GM19099 (cell line): ENCODE results near the gene MAN2B1.
A peak's percentile ranks its signal among the peaks of the same experiment; 100 is the strongest.

ENCODE experiments used
- POLR2A ChIP-seq: IDR thresholded peaks from 3 replicates; pipeline ENCODE4 v1.6.1; 2011; ENCODE audit warnings: low read depth; ENCODE audit not compliant: insufficient read length; ENCODE audit errors: extremely low read depth

Gene MAN2B1

DNA sequence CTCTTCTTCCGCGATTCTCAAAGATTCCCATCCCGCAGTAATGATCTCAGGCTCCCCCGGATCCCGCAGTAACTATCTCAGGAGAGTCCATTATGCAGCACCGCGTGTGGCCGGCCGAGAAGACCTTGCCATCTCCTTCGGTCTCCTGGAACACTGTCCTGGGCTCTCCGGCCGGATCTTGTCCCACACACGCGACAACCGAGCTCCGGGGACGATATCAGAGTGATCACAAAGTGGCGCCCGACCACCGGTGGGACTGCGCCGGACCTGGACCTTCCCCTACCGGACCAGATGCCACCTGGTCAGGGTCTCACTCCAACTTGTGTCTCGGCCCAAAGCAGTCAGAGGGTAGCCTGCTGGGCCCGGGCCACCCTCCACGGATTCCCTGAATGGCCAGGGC is 24.0 kb downstream of the MAN2B1 start:
- TF ChIP-seq POLR2A, result no peak

GRCh38 chr19:12641456-12641855 is 25.1 kb downstream of the MAN2B1 start:
- TF ChIP-seq POLR2A, result no peak

- TF ChIP-seq POLR2A, result no peak
Observed at GRCh38 chr19:12639901-12640613, 26.5 kb downstream of the MAN2B1 start.

DNA sequence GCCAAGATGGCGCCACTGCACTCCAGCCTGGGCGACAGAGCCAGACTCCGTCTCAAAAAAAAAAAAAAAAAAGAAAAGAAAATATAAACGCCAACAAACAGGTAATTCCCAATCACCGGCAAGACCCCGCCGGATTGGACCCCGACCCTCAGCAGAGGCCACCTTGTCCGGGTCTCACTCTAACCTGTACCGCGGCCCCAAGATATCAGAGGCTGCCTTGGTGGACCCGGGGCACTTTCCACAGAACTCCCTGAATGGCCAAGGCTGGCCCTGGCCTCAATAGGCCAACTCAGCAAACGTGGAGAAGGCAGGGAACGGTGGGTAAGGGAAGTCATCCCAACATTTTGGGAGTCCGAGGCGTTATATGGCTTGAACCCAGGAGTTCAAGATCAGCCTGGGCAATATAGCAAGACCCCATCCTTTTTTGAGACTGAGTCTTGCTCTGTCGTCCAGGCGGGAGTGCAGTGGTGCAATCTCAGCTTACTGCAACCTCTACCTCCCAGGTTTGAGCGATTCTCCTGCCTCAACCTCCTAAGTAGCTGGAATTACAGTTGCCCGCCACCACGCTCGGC is 27.8 kb downstream of the MAN2B1 start:
- no peak for TF ChIP-seq POLR2A

GRCh38 chr19:12636631-12637030 is 29.9 kb downstream of the MAN2B1 start:
- TF ChIP-seq POLR2A, result no peak

GRCh38 chr19:12629215-12629614 is 37.3 kb downstream of the MAN2B1 start:
- TF ChIP-seq POLR2A, result no peak

- TF ChIP-seq POLR2A, result no peak
Observed at GRCh38 chr19:12628040-12629022, 38.2 kb downstream of the MAN2B1 start.

DNA sequence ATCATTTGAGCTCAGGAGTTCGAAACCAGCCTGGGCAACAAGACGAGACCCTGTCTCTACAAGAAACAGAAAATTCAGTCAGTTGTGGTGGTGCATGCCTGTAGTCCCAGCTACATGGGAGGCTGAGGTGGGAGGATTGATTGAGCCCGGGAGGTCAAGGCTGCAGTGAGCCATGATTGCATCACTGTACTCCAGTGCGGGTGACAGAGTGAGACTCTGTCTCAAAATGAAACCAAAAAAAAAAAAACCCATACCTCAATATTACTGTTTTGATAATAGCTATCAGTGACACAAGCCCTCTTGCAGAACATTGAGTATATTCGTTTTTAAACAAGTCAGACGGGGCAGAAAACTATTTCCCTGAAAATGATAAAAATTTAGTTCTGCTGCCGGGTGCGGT is 39.6 kb downstream of the MAN2B1 start:
- TF ChIP-seq POLR2A, result no peak

DNA sequence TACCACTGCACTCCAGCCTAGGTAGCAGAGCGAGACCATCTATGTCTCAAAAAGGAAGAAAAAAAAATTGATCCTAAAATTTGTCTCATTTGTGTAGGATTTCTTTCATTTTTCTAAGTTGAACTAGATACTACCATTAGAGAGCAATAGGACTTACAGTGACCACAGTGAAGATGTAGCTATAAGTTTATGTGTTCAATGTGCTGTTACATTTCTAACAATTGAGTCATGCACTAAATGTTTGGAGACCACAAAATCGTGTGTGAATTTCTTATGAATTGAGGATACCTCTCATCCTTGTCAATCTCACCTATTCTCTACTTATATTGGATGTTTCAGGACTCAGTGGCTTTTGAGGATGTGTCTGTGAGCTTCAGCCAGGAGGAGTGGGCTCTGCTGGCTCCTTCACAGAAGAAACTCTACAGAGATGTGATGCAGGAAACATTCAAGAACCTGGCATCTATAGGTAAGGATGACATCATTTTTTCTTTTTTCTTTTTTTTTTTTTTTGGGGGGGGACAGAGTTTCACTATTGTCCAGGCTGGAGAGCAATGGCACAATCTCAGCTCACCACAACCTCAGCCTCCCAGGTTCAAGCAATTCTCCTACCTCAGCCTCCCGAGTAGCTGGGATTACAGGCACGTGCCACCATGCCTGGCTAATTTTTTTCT is 43.0 kb downstream of the MAN2B1 start:
- no peak for TF ChIP-seq POLR2A

DNA sequence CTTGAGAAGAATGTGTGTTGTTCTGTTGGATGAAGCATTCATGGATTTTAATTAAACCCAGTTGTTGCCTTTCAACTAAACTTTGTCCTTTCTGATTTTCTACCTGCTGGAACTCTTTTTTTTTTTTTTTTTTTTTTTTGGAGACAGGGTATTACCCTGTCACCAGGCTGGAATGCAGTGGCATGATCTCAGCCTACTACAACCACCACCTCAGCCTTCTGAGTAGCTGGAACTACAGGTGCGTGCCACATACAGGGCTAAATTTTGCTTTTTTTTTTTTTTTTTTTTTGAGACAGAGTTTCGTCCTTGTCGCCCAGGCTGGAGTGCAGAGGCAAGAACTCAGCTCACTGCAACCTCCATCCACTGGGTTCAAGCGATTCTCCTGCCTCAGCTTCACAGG is 48.9 kb downstream of the MAN2B1 start:
- TF ChIP-seq POLR2A, result no peak

DNA sequence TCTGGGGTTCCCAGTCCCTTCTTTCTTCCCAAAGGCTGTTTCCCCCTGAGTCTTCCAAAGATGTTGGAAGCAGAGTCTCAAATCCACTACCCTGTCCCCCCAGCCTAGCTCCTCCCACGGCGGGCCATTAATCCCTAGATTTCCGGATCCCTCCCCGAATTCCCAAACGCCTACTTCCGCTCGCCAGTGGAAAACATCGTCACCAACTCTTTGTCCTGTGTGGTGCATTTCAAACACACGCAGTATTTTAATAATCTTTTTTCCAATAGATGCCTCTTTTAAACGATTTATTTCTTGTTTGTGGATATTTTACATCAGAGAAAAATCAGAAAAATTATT is 55.2 kb downstream of the MAN2B1 start:
- TF ChIP-seq POLR2A, result no peak

DNA sequence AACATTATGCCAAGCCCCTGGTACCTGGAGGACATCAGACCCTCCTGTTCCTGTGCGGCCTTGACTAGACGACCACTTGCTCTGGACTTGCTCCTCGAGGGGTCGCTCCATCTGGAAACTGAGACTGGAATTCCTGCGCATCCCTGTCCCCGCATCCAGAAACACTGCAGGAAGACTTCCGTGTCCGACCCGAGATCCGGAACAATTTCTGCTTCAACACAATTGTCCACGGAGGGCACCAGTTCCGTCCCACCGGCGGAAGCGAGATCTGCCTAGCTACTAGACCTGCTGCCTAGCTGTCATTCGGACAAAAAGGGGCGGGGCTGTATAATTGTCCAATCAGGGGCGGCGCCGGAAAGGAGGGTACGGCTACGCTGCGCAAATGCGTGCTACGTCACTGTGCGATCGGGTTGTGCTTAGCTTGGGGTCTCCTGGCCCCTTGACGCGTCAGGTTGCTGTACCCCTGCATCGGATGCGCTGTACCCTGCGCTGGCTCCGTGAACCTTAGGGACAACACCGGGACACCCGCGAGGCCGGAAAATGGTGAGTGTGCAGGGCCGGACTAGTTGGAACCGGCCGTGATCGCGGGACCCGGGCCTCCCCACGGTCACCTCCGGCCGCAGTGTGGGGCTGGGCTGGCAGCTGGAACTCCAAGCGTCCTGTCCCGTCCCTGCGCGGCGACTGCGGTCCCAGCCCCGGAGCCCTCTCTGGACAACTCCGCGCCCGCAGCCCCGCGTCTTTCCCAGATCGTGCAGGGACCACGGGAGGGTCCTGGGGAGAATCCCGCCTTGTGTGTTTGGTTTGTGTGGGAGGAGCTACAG is 55.8 kb downstream of the MAN2B1 start, which contains the start of the genes ZNF490 and ZNF791:
Gene ZNF490 (minus strand): TSS at position 274 of the 821 bp plus-strand sequence. CDS start 133 bp downstream, at position 141.
Gene ZNF791 (plus strand): TSS at position 381 of the 821 bp plus-strand sequence. CDS start 160 bp downstream, at position 541.
- TF ChIP-seq POLR2A, result peak; percentile 92

DNA sequence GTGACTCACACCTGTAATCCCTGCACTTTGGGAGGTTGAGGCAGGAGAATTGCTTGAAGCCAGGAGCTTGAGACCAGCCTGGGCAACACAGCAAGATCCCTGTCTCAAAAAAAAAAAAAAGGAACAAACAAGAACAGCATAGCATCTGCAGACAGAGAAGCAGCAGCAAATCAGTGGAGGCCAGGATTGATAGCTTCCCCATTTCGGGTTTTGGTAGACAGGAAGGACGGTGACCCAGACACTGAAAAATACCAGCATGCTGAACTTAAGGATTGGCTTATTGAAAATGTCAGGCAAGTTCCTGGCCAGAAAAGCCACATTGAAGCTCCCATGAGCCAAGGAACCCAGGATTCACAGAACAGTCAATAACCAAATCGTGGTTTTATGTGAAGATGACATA is 58.9 kb downstream of the MAN2B1 start:
- TF ChIP-seq POLR2A, result no peak

- no peak for TF ChIP-seq POLR2A
Observed at GRCh38 chr19:12606796-12607195, 59.7 kb downstream of the MAN2B1 start.
